HepG2 (cell line): ENCODE results near the gene FKBP5. TPM values are rescaled to one million over a fixed set of nuclear protein-coding genes. Genes with fewer than 3 reads are reported as not detected.

ENCODE experiments used
- ATF7-NPFF ChIP-seq: sonication (generic); formaldehyde crosslinking; IDR thresholded peaks from 2 replicates; pipeline ENCODE4 v1.8.1; 2023; ENCODE audit warnings: mild to moderate bottlenecking, low read depth, missing genetic modification reagents, moderate library complexity
- GTF2F1 ChIP-seq: fragments of 150-350 bp; IDR thresholded peaks from 2 replicates; pipeline ENCODE4 v1.6.1; 2014; ENCODE audit warnings: low read length
- HES4 ChIP-seq: sonication (generic); formaldehyde crosslinking; IDR thresholded peaks from 2 replicates; pipeline ENCODE4 v1.9.0; 2021; ENCODE audit warnings: mild to moderate bottlenecking, missing genetic modification reagents, borderline replicate concordance
- HOMEZ ChIP-seq: IDR thresholded peaks from 2 replicates; pipeline ENCODE4 v1.6.1; 2016; ENCODE audit warnings: low read depth
- IKZF5 ChIP-seq: IDR thresholded peaks from 2 replicates; pipeline ENCODE4 v1.6.1; 2018; ENCODE audit warnings: missing genetic modification reagents, mild to moderate bottlenecking, missing compliant biosample characterization
- ISL2 ChIP-seq: sonication (generic); formaldehyde crosslinking; IDR thresholded peaks from 2 replicates; pipeline ENCODE4 v1.5.0; 2020; ENCODE audit warnings: missing genetic modification reagents
- KDM1A ChIP-seq: IDR thresholded peaks from 2 replicates; pipeline ENCODE4 v1.6.1; 2016; ENCODE audit warnings: missing compliant biosample characterization
- NR2C2 ChIP-seq: sonication (generic); formaldehyde crosslinking; IDR thresholded peaks from 2 replicates; pipeline ENCODE4 v1.4.0; 2020; ENCODE audit warnings: missing genetic modification reagents, mild to moderate bottlenecking, moderate library complexity, borderline replicate concordance
- SALL1 ChIP-seq: sonication (generic); formaldehyde crosslinking; IDR thresholded peaks from 2 replicates; pipeline ENCODE4 v1.8.0; 2022; ENCODE audit warnings: mild to moderate bottlenecking, missing genetic modification reagents
- SATB2 ChIP-seq: sonication (generic); formaldehyde crosslinking; IDR thresholded peaks from 2 replicates; pipeline ENCODE4 v1.5.0; 2020; ENCODE audit warnings: missing genetic modification reagents
- SRF ChIP-seq: IDR thresholded peaks from 2 replicates; pipeline ENCODE4 v1.6.1; 2011; ENCODE audit warnings: mild to moderate bottlenecking, low read depth, low read length, moderate library complexity
- ZBTB26 ChIP-seq: IDR thresholded peaks from 2 replicates; pipeline ENCODE4 v1.6.1; 2016; ENCODE audit warnings: missing compliant biosample characterization, missing genetic modification reagents, borderline replicate concordance
- ZKSCAN1 ChIP-seq: fragments of 150-350 bp; IDR thresholded peaks from 2 replicates; pipeline ENCODE4 v1.6.1; 2014; ENCODE audit warnings: low read length
- ZNF10 ChIP-seq: sonication (generic); formaldehyde crosslinking; IDR thresholded peaks from 2 replicates; pipeline ENCODE4 v1.4.0; 2020; ENCODE audit warnings: mild to moderate bottlenecking, low read depth, missing genetic modification reagents, borderline replicate concordance
- ZNF138 ChIP-seq: sonication (generic); formaldehyde crosslinking; IDR thresholded peaks from 2 replicates; pipeline ENCODE4 v1.5.0; 2020; ENCODE audit warnings: mild to moderate bottlenecking, low read depth, missing genetic modification reagents
- ZNF263 ChIP-seq: sonication (generic); formaldehyde crosslinking; IDR thresholded peaks from 2 replicates; pipeline ENCODE4 v1.4.0; 2020; ENCODE audit warnings: missing genetic modification reagents
- ZNF292 ChIP-seq: sonication (generic); formaldehyde crosslinking; IDR thresholded peaks from 2 replicates; pipeline ENCODE4 v1.8.1; 2022; ENCODE audit warnings: mild to moderate bottlenecking, low read depth, missing genetic modification reagents, borderline replicate concordance
- ZNF614 ChIP-seq: IDR thresholded peaks from 2 replicates; pipeline ENCODE4 v1.6.1; 2018; ENCODE audit warnings: missing biosample characterization, missing genetic modification reagents, inconsistent platforms, borderline replicate concordance
- ZNF766 ChIP-seq: sonication (generic); formaldehyde crosslinking; IDR thresholded peaks from 2 replicates; pipeline ENCODE4 v1.5.0; 2020; ENCODE audit warnings: missing genetic modification reagents, borderline replicate concordance
- ZNF770 ChIP-seq: sonication (generic); formaldehyde crosslinking; IDR thresholded peaks from 2 replicates; pipeline ENCODE4 v1.5.0; 2020; ENCODE audit warnings: mild to moderate bottlenecking, missing genetic modification reagents
- ZNF790 ChIP-seq: sonication (generic); formaldehyde crosslinking; IDR thresholded peaks from 2 replicates; pipeline ENCODE4 v1.8.0; 2022; ENCODE audit warnings: missing genetic modification reagents, mild to moderate bottlenecking, borderline replicate concordance
- ZSCAN5A ChIP-seq: sonication (generic); formaldehyde crosslinking; IDR thresholded peaks from 2 replicates; pipeline ENCODE4 v1.8.0; 2022; ENCODE audit warnings: mild to moderate bottlenecking, missing genetic modification reagents, borderline replicate concordance
- polyA plus RNA-seq, 8 experiments: library from polyadenylated mRNA; depleted of rRNA in 3 of 8; stranded (reverse) in 7 of 8; unstranded in 1 of 8; fragments of >200 nt; fragmentation: Illumina TruSeq in 4 of 8; extraction: Trizol in 4 of 8; gene quantifications; 2 replicates each; pipeline versions ENCODE4 v1.2.1 to v1.2.3, GENCODE V29; 2011 to 2016; ENCODE audit warnings: low read depth in 4 of 8, missing spikeins in 1 of 8, mixed read lengths in 1 of 8; ENCODE audit not compliant: insufficient read depth in 1 of 8
- total RNA-seq, 5 experiments: library from RNA; depleted of rRNA; stranded (reverse); fragments of >200 nt; fragmentation: Illumina TruSeq; extraction: Trizol; gene quantifications; 2 replicates each; pipeline ENCODE4 v1.2.3, GENCODE V29; 2016; ENCODE audit warnings: low read depth in 1 of 5

FKBP5 gene
- total and polyA plus RNA-seq, 2 of the 13 experiments (the other 11 are each of a cell fraction or from before 2014, with no cell fraction given): 8.0 to 17.4 TPM

GRCh38 chr6:35722121-35722761, 33.5 kb upstream of the FKBP5 start (continued):
- TF ChIP-seq NR2C2 (CRISPR knock-in tag): peak; percentile 45; the same call in 1 of the 2 replicates
- 0 out of 2 replicates have a peak, but pooled peaks have one; percentile 28 for TF ChIP-seq IKZF5 (CRISPR knock-in tag)
- TF ChIP-seq ZBTB26 (CRISPR knock-in tag): no peak
- peak; percentile 66 for TF ChIP-seq SALL1 (CRISPR knock-in tag)
- TF ChIP-seq ZNF790 (CRISPR knock-in tag): no peak
- no peak for TF ChIP-seq ATF7-NPFF (CRISPR knock-in tag)
- TF ChIP-seq ZNF292 (CRISPR knock-in tag): peak; percentile 76; the same call in 1 of the 2 replicates
- no peak for TF ChIP-seq ZNF263 (CRISPR knock-in tag)
- TF ChIP-seq SRF: no peak
- no peak for TF ChIP-seq ZNF770
- TF ChIP-seq ZKSCAN1: no peak
- no peak for TF ChIP-seq KDM1A
- TF ChIP-seq ZNF614 (CRISPR knock-in tag): peak; percentile 21; the same call in 1 of the 2 replicates
- TF ChIP-seq HOMEZ (CRISPR knock-in tag): 0 out of 2 replicates have a peak, but pooled peaks have one; percentile 16
- TF ChIP-seq SATB2 (CRISPR knock-in tag): no peak
- TF ChIP-seq ZSCAN5A (CRISPR knock-in tag): no peak
- no peak for TF ChIP-seq ISL2
- no peak for TF ChIP-seq GTF2F1
- TF ChIP-seq ZNF10 (CRISPR knock-in tag): no peak
- TF ChIP-seq ZNF766 (CRISPR knock-in tag): peak; percentile 25; the same call in 1 of the 2 replicates
- no peak for TF ChIP-seq HES4
- TF ChIP-seq ZNF138 (CRISPR knock-in tag): no peak
